GM12878 (cell line): Measurements from ENCODE around the gene STMP1. TPM values are rescaled to one million over a fixed set of nuclear protein-coding genes. Genes with fewer than 3 reads are reported as not detected.

ENCODE experiments used
- BHLHE40 ChIP-seq, 2 experiments: fragments of 450-650 bp in 1 of 2; IDR thresholded peaks; 2 replicates each; pipeline ENCODE4 v1.6.1; 2011 to 2017; ENCODE audit warnings: low read depth in 2 of 2, borderline replicate concordance in 1 of 2, improper control_type of control experiment in 1 of 2, low read length in 1 of 2, mild to moderate bottlenecking in 1 of 2
- CTCF ChIP-seq, 3 experiments: IDR thresholded peaks in 2 of 3; conservative IDR thresholded peaks in 1 of 3; 2 replicates each; pipeline ENCODE4 v1.5.1; 2011; ENCODE audit warnings: low read depth in 3 of 3, low read length in 3 of 3, mild to moderate bottlenecking in 3 of 3, control low read depth in 2 of 3, moderate library complexity in 2 of 3, inconsistent platforms in 1 of 3, mixed read lengths in 1 of 3; ENCODE audit not compliant: control insufficient read depth in 2 of 3, insufficient read depth in 1 of 3; ENCODE audit errors: extremely low read depth in 1 of 3
- EGR1 ChIP-seq, 2 experiments: IDR thresholded peaks; 1 replicate in 1 of 2; 2 replicates in 1 of 2; pipeline ENCODE4 v1.6.1; 2011 to 2012; ENCODE audit warnings: low read depth in 2 of 2, low read length in 2 of 2, borderline replicate concordance in 1 of 2, mild to moderate bottlenecking in 1 of 2, moderate library complexity in 1 of 2
- HDAC6 ChIP-seq: fragments of 200-600 bp; sonication (generic); IDR thresholded peaks from one replicate; pipeline ENCODE4 v1.8.0; 2017; ENCODE audit warnings: antibody characterized with exemption; ENCODE audit not compliant: unreplicated experiment
- IKZF1 ChIP-seq: fragments of 450-650 bp; conservative IDR thresholded peaks from 2 replicates; pipeline ENCODE4 v1.6.1; 2017; ENCODE audit warnings: antibody characterized with exemption, mild to moderate bottlenecking
- JUND ChIP-seq: IDR thresholded peaks from 2 replicates; pipeline ENCODE4 v1.6.1; 2012; ENCODE audit warnings: low read depth, mild to moderate bottlenecking, low read length, improper control_type of control experiment, moderate library complexity
- KLF5 ChIP-seq: fragments of 450-650 bp; IDR thresholded peaks from 2 replicates; pipeline ENCODE4 v1.6.1; 2014; ENCODE audit warnings: mild to moderate bottlenecking; ENCODE audit not compliant: partially characterized antibody
- MEF2A ChIP-seq: IDR thresholded peaks from 2 replicates; pipeline ENCODE4 v1.6.1; 2011; ENCODE audit warnings: low read depth, mild to moderate bottlenecking, low read length, moderate library complexity; ENCODE audit not compliant: insufficient read depth
- MTA2 ChIP-seq: fragments of 450-650 bp; IDR thresholded peaks from 2 replicates; pipeline ENCODE4 v1.6.1; 2016; ENCODE audit warnings: low read depth, mild to moderate bottlenecking, moderate library complexity
- MYC ChIP-seq: IDR thresholded peaks from 2 replicates; pipeline ENCODE4 v1.6.1; 2011; ENCODE audit warnings: mild to moderate bottlenecking, low read length, moderate library complexity, inconsistent platforms; ENCODE audit not compliant: insufficient read depth, insufficient replicate concordance, insufficient read length, severe bottlenecking
- NRF1 ChIP-seq: conservative IDR thresholded peaks from 2 replicates; pipeline ENCODE4 v1.6.1; 2011; ENCODE audit warnings: mild to moderate bottlenecking, low read depth, low read length, improper control_type of control experiment
- PAX5 ChIP-seq: IDR thresholded peaks from 2 replicates; pipeline ENCODE4 v1.6.1; 2011; ENCODE audit warnings: low read depth, low read length, borderline replicate concordance
- POLR2AphosphoS2 ChIP-seq: IDR thresholded peaks from 2 replicates; pipeline ENCODE4 v1.6.1; 2011; ENCODE audit warnings: low read depth, mild to moderate bottlenecking, low read length, improper control_type of control experiment, moderate library complexity
- RAD21 ChIP-seq: IDR thresholded peaks from 2 replicates; pipeline ENCODE4 v1.6.1; 2011; ENCODE audit warnings: mild to moderate bottlenecking, low read depth, low read length, moderate library complexity; ENCODE audit not compliant: insufficient read depth
- RB1 ChIP-seq: fragments of 450-650 bp; formaldehyde crosslinking; IDR thresholded peaks from 2 replicates; pipeline ENCODE4 v1.6.1; 2017; ENCODE audit warnings: mild to moderate bottlenecking, borderline replicate concordance
- SMAD5 ChIP-seq: IDR thresholded peaks from 2 replicates; pipeline ENCODE4 v1.6.1; 2016; ENCODE audit warnings: antibody characterized with exemption, low read depth
- SMARCA5 ChIP-seq: fragments of 450-650 bp; IDR thresholded peaks from 2 replicates; pipeline ENCODE4 v1.6.1; 2017; ENCODE audit warnings: mild to moderate bottlenecking
- SMC3 ChIP-seq: IDR thresholded peaks from 2 replicates; pipeline ENCODE4 v1.6.1; 2011; ENCODE audit warnings: low read length, improper control_type of control experiment, borderline replicate concordance
- SPI1 ChIP-seq: IDR thresholded peaks from 2 replicates; pipeline ENCODE4 v1.6.1; 2011; ENCODE audit warnings: low read depth, mild to moderate bottlenecking, low read length, moderate library complexity, borderline replicate concordance; ENCODE audit not compliant: insufficient read depth
- SREBF2 ChIP-seq: IDR thresholded peaks from 2 replicates; pipeline ENCODE4 v1.6.1; 2012; ENCODE audit warnings: mild to moderate bottlenecking, low read length
- SRF ChIP-seq, 2 experiments: IDR thresholded peaks; 2 replicates each; pipeline ENCODE4 v1.6.1; 2011; ENCODE audit warnings: low read depth in 2 of 2, low read length in 2 of 2, mild to moderate bottlenecking in 1 of 2, moderate library complexity in 1 of 2
- STAT1 ChIP-seq: fragments of 450-650 bp; conservative IDR thresholded peaks from 2 replicates; pipeline ENCODE4 v1.6.1; 2014; ENCODE audit warnings: antibody characterized with exemption, mild to moderate bottlenecking
- SUZ12 ChIP-seq: fragments of 200-600 bp; sonication (generic); IDR thresholded peaks from one replicate; pipeline ENCODE4 v1.6.1; 2018; ENCODE audit warnings: antibody characterized with exemption, mild to moderate bottlenecking; ENCODE audit not compliant: unreplicated experiment
- TARDBP ChIP-seq: IDR thresholded peaks from 2 replicates; pipeline ENCODE4 v1.6.1; 2016; ENCODE audit warnings: borderline replicate concordance
- TBL1XR1 ChIP-seq: IDR thresholded peaks from 2 replicates; pipeline ENCODE4 v1.6.1; 2012; ENCODE audit warnings: low read depth, low read length, improper control_type of control experiment
- TCF3 ChIP-seq: IDR thresholded peaks from 2 replicates; pipeline ENCODE4 v1.6.1; 2012; ENCODE audit warnings: low read depth, mild to moderate bottlenecking, low read length, borderline replicate concordance; ENCODE audit not compliant: insufficient read depth
- ZNF384 ChIP-seq: IDR thresholded peaks from 2 replicates; pipeline ENCODE4 v1.6.1; 2012; ENCODE audit warnings: low read depth, mild to moderate bottlenecking, low read length, improper control_type of control experiment, borderline replicate concordance
- ZZZ3 ChIP-seq: IDR thresholded peaks from 2 replicates; pipeline ENCODE4 v1.6.1; 2011; ENCODE audit warnings: low read depth; ENCODE audit not compliant: control insufficient read depth, insufficient read length
- polyA plus RNA-seq, 11 experiments: library from polyadenylated mRNA; depleted of rRNA in 4 of 11; unstranded in 6 of 11; stranded (reverse) in 5 of 11; fragments of >200 nt; fragmentation: Nextera tagmentation in 4 of 11; fragmentation: Illumina TruSeq in 1 of 11; extraction: Ambion mirVana in 4 of 11; extraction: Trizol in 1 of 11; gene quantifications; 1 replicate in 1 of 11; 2 replicates in 10 of 11; pipeline versions ENCODE4 v1.2.1 to v1.2.3, GENCODE V29; 2011 to 2016; ENCODE audit warnings: inconsistent platforms in 2 of 11, missing spikeins in 2 of 11, low read depth in 1 of 11
- total RNA-seq, 4 experiments: library from RNA; depleted of rRNA in 3 of 4; stranded (reverse); fragments of >200 nt in 3 of 4; fragmentation: Illumina TruSeq in 1 of 4; extraction: Trizol in 1 of 4; gene quantifications; 2 replicates each; pipeline versions ENCODE4 v1.2.1 to v1.2.3, GENCODE V29; 2013 to 2021

STMP1 gene
- total and polyA plus RNA-seq, 10 of the 15 experiments (the other 5 are each of a cell fraction or from before 2014, with no cell fraction given) = 8.0 to 79.9 (median 24.7) TPM

- TF ChIP-seq SMARCA5 (no peak; the same call in none of the 2 replicates), PAX5 (no peak), NRF1 (no peak), ZZZ3 (no peak), TCF3 (0 out of 2 replicates have a peak, but pooled peaks have one; percentile 70), MTA2 (peak; percentile 58; the same call in 1 of the 2 replicates), SRF (IDR thresholded peaks at IDR 0.05; ENCODE audit: low read depth in 2 of 2, low read length in 2 of 2) (peak in 1 of 2 experiments; percentile 73; a peak in 2 of 4 replicates), RAD21 (peak; percentile 47), RB1 (peak; percentile 87), EGR1 (IDR thresholded peaks at IDR 0.05; ENCODE audit: borderline replicate concordance in 1 of 2, low read depth in 2 of 2, low read length in 2 of 2) (peak in 1 of 2 experiments; percentile 69; a peak in 2 of 3 replicates), SUZ12 (no peak), KLF5 (no peak), SMC3 (no peak), MYC (no peak), STAT1 (no peak), SPI1 (0 out of 2 replicates have a peak, but pooled peaks have one; percentile 1), TBL1XR1 (no peak; the same call in 1 of the 2 replicates), ZNF384 (no peak), JUND (no peak), IKZF1 (peak; percentile 77), MEF2A (0 out of 2 replicates have a peak, but pooled peaks have one; percentile 19), BHLHE40 (IDR thresholded peaks at IDR 0.05; ENCODE audit: borderline replicate concordance in 1 of 2, low read depth in 2 of 2, low read length in 1 of 2) (peak; percentile 23 to 78; a peak in 3 of 4 replicates), CTCF (IDR thresholded peaks at IDR 0.05 in 2 of 3, conservative IDR thresholded peaks at IDR 0.05 in 1 of 3; ENCODE audit: control insufficient read depth in 2 of 3, extremely low read depth in 1 of 3, insufficient read depth in 1 of 3, low read depth in 3 of 3, low read length in 3 of 3) (peak in 2 of 3 experiments; percentile 74 to 78; a peak in 4 of 6 replicates), POLR2AphosphoS2 (peak; percentile 85), TARDBP (0 out of 2 replicates have a peak, but pooled peaks have one; percentile 1), SREBF2 (no peak), HDAC6 (no peak), SMAD5 (peak; percentile 74; the same call in 1 of the 2 replicates)
These were observed at the start of gene STMP1 (continued) for GRCh38 chr7:135662373-135663114.
